C4-2B (cell line): ENCODE data around the gene SNX33.

ENCODE experiments used
- H3K27ac ChIP-seq: fragments of 450-650 bp; 2 replicates; pipeline ENCODE4 v1.5.1; 2017
- CTCF ChIP-seq: fragments of 450-650 bp; conservative IDR thresholded peaks from 2 replicates; pipeline ENCODE4 v1.5.1; 2017; ENCODE audit warnings: mild to moderate bottlenecking
- ZFX ChIP-seq: fragments of 450-650 bp; IDR thresholded peaks from 2 replicates; pipeline ENCODE4 v1.6.1; 2017

Gene SNX33, protein sequence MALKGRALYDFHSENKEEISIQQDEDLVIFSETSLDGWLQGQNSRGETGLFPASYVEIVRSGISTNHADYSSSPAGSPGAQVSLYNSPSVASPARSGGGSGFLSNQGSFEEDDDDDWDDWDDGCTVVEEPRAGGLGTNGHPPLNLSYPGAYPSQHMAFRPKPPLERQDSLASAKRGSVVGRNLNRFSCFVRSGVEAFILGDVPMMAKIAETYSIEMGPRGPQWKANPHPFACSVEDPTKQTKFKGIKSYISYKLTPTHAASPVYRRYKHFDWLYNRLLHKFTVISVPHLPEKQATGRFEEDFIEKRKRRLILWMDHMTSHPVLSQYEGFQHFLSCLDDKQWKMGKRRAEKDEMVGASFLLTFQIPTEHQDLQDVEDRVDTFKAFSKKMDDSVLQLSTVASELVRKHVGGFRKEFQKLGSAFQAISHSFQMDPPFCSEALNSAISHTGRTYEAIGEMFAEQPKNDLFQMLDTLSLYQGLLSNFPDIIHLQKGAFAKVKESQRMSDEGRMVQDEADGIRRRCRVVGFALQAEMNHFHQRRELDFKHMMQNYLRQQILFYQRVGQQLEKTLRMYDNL

GRCh38 chr15:75647370-75648155 lies at the start of gene SNX33:
SNX33 (plus strand) TSS chr15:75647912; CDS start chr15:75649103, 1,191 bp downstream.
- 0 out of 2 replicates have a peak, but pooled peaks have one; percentile 5 for TF ChIP-seq ZFX
- no peak; the same call in 1 of the 2 replicates for TF ChIP-seq CTCF
- peak within 1 kb of the TSS; percentile 89 for H3K27ac ChIP-seq

GRCh38 chr15:75598361-75598760 lies 49.4 kb upstream of the SNX33 start:
- 0 out of 2 replicates have a peak overlapping the region, but pooled peaks have one; percentile 5 for H3K27ac ChIP-seq
- TF ChIP-seq CTCF (no peak), ZFX (no peak)

DNA sequence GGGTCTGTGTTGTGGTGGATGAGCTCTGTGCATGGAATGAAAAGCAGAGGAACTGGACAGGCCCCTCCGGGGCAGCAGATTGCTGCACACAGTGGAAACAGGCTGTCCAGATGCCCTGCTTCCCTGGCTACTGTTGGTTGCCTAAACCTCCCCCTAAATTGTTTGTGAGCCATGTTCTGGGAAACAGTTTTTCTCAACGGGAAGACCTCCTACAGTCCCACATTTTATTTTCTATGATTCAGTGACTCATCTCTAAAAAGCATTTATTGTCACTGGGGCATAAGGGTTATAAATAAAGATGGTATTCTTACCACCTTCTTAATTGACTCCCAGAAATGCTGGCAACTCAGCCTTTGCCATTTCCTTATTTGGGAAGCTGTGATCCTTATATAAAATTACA lies 48.3 kb upstream of the SNX33 start:
- no peak for TF ChIP-seq CTCF
- TF ChIP-seq ZFX = no peak

DNA sequence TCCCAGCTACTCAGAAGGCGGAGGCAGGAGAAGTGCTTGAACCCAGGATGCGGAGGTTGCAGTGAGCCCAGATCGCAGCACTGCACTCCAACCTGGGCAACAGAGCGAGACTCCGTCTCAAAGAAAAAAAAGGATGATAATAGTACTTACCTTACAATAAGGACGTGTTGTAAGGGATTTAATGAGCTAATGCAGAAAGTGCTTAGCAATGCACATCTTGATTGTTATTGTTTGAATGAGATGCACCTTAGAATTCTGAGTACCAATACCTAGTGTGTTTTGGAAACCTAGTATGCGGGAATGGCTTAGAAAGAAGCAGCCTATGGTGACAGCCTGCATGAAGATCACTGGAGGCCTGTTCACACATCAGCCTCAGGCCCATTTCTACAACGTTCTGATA lies 41.7 kb upstream of the SNX33 start:
- H3K27ac ChIP-seq = no peak overlapping the region
- TF ChIP-seq CTCF (no peak), ZFX (no peak)

More for the DNA sequence above, 48.3 kb upstream of the SNX33 start:
- H3K27ac ChIP-seq = no peak overlapping the region

- H3K27ac ChIP-seq = no peak overlapping the region
- TF ChIP-seq CTCF (no peak), ZFX (no peak)
Observed at GRCh38 chr15:75606711-75607699, 40.7 kb upstream of the SNX33 start.

DNA sequence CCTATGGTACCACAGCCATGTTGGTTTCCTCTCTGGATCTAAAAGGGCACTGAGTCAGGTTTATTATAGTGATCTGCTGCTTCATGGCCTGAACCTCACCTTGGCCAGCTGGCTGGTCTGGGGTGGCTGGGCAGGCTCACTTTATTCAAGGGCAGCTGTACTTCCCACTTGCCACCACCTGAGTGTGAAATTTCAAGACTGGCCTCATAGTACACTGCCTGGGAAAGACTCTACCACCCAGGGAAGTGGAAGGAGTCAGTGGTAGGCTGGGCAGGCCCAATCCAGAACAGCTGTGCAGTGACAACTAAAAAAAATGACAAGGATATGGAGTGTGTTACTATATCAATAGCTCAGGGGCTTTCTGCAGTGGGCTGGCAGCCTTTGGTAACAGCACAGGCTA lies 30.9 kb upstream of the SNX33 start:
- no peak for TF ChIP-seq CTCF
- no peak for TF ChIP-seq ZFX
- H3K27ac ChIP-seq = no peak overlapping the region
